Measurements from ENCODE around the gene ERI3. TPM values are rescaled to one million over a fixed set of nuclear protein-coding genes. Genes with fewer than 3 reads are reported as not detected.

The ERI3 gene
- total and polyA plus RNA-seq, 4 donors, result 68.7 to 125 (median 107) TPM

GRCh38 chr1:44275991-44276405, 79.1 kb downstream of the ERI3 start:
- Histone ChIP-seq H3K4me3 (ENCODE audit: low read depth, low read length) (no peak overlapping the region), H3K36me3 (ENCODE audit: control insufficient read depth, insufficient read depth, low read length) (peaks cover 3% of the 10 kb centered on the region), H3K4me1 (ENCODE audit: control insufficient read depth, insufficient read depth, low read length) (peaks cover 15% of the 10 kb centered on the region), H3K27ac (ENCODE audit: low read depth, low read length) (no peak overlapping the region), H3K27me3 (ENCODE audit: control insufficient read depth, insufficient read depth, low read length) (no peaks in the 10 kb centered on the region), H3K9me3 (ENCODE audit: control insufficient read depth, insufficient read depth, low read length) (no peaks in the 10 kb centered on the region)
- DNase-seq (ENCODE audit: low read depth in 4 of 6, low spot score in 6 of 6), result no peak
- WGBS (ENCODE audit: insufficient coverage), result no CpG with 5 or more reads among the region's 3 CpGs

GRCh38 chr1:44275296-44275962, 79.6 kb downstream of the ERI3 start:
- no peak overlapping the region for H3K4me3 ChIP-seq (ENCODE audit: low read depth, low read length)
- no peaks in the 10 kb centered on the region for H3K9me3 ChIP-seq (ENCODE audit: control insufficient read depth, insufficient read depth, low read length)
- DNase-seq (ENCODE audit: low read depth in 4 of 6, low spot score in 6 of 6), result no peak
- no peak overlapping the region for H3K27ac ChIP-seq (ENCODE audit: low read depth, low read length)
- H3K36me3 ChIP-seq (ENCODE audit: control insufficient read depth, insufficient read depth, low read length), result peaks cover 3% of the 10 kb centered on the region
- H3K27me3 ChIP-seq (ENCODE audit: control insufficient read depth, insufficient read depth, low read length), result no peaks in the 10 kb centered on the region
- 89% methylated on average over 4 of the region's 6 CpGs for WGBS (ENCODE audit: insufficient coverage)
- H3K4me1 ChIP-seq (ENCODE audit: control insufficient read depth, insufficient read depth, low read length), result peaks cover 15% of the 10 kb centered on the region

GRCh38 chr1:44273560-44274350, 81.3 kb downstream of the ERI3 start:
- Histone ChIP-seq H3K9me3 (ENCODE audit: control insufficient read depth, insufficient read depth, low read length) (no peaks in the 10 kb centered on the region), H3K4me1 (ENCODE audit: control insufficient read depth, insufficient read depth, low read length) (peaks cover 15% of the 10 kb centered on the region), H3K36me3 (ENCODE audit: control insufficient read depth, insufficient read depth, low read length) (peaks cover 3% of the 10 kb centered on the region), H3K27me3 (ENCODE audit: control insufficient read depth, insufficient read depth, low read length) (no peaks in the 10 kb centered on the region), H3K27ac (ENCODE audit: low read depth, low read length) (no peak overlapping the region), H3K4me3 (ENCODE audit: low read depth, low read length) (no peak overlapping the region)
- peak in 1 of 6 donors; percentile 64 for DNase-seq (ENCODE audit: low read depth in 4 of 6, low spot score in 6 of 6)
- WGBS (ENCODE audit: insufficient coverage), result 100% methylated on average over 5 of the region's 6 CpGs

- Histone ChIP-seq H3K4me3 (ENCODE audit: low read depth, low read length) (no peak overlapping the region), H3K36me3 (ENCODE audit: control insufficient read depth, insufficient read depth, low read length) (peaks cover 3% of the 10 kb centered on the region), H3K27ac (ENCODE audit: low read depth, low read length) (no peak overlapping the region), H3K9me3 (ENCODE audit: control insufficient read depth, insufficient read depth, low read length) (no peaks in the 10 kb centered on the region), H3K4me1 (ENCODE audit: control insufficient read depth, insufficient read depth, low read length) (peaks cover 15% of the 10 kb centered on the region), H3K27me3 (ENCODE audit: control insufficient read depth, insufficient read depth, low read length) (no peaks in the 10 kb centered on the region)
- WGBS (ENCODE audit: insufficient coverage), result 100% methylated on average over 1 of the region's 3 CpGs
- DNase-seq (ENCODE audit: low read depth in 4 of 6, low spot score in 6 of 6), result no peak
Measured at GRCh38 chr1:44272992-44273391, 82.1 kb downstream of the ERI3 start.

GRCh38 chr1:44271646-44272045, 83.4 kb downstream of the ERI3 start:
- H3K27me3 ChIP-seq (ENCODE audit: control insufficient read depth, insufficient read depth, low read length), result no peaks in the 10 kb centered on the region
- DNase-seq (ENCODE audit: low read depth in 4 of 6, low spot score in 6 of 6), result no peak
- H3K27ac ChIP-seq (ENCODE audit: low read depth, low read length), result no peak overlapping the region
- H3K36me3 ChIP-seq (ENCODE audit: control insufficient read depth, insufficient read depth, low read length), result peaks cover 3% of the 10 kb centered on the region
- no peaks in the 10 kb centered on the region for H3K9me3 ChIP-seq (ENCODE audit: control insufficient read depth, insufficient read depth, low read length)
- no peak overlapping the region for H3K4me3 ChIP-seq (ENCODE audit: low read depth, low read length)
- 100% methylated on average over 2 of the region's 3 CpGs for WGBS (ENCODE audit: insufficient coverage)
- H3K4me1 ChIP-seq (ENCODE audit: control insufficient read depth, insufficient read depth, low read length), result peaks cover 26% of the 10 kb centered on the region

- Histone ChIP-seq H3K4me1 (ENCODE audit: control insufficient read depth, insufficient read depth, low read length) (peaks cover 24% of the 10 kb centered on the region), H3K27ac (ENCODE audit: low read depth, low read length) (no peak overlapping the region), H3K9me3 (ENCODE audit: control insufficient read depth, insufficient read depth, low read length) (no peaks in the 10 kb centered on the region), H3K4me3 (ENCODE audit: low read depth, low read length) (no peak overlapping the region), H3K36me3 (ENCODE audit: control insufficient read depth, insufficient read depth, low read length) (peaks cover 3% of the 10 kb centered on the region), H3K27me3 (ENCODE audit: control insufficient read depth, insufficient read depth, low read length) (no peaks in the 10 kb centered on the region)
- WGBS (ENCODE audit: insufficient coverage), result 70% methylated on average over 5 of the region's 6 CpGs
- DNase-seq (ENCODE audit: low read depth in 4 of 6, low spot score in 6 of 6), result no peak
Measured at GRCh38 chr1:44270686-44271628, 84.1 kb downstream of the ERI3 start.

- no peak overlapping the region for H3K27ac ChIP-seq (ENCODE audit: low read depth, low read length)
- DNase-seq (ENCODE audit: low read depth in 4 of 6, low spot score in 6 of 6), result no peak
- H3K4me1 ChIP-seq (ENCODE audit: control insufficient read depth, insufficient read depth, low read length), result peaks cover 14% of the 10 kb centered on the region
- no CpG with 5 or more reads among the region's 1 CpG for WGBS (ENCODE audit: insufficient coverage)
- H3K4me3 ChIP-seq (ENCODE audit: low read depth, low read length), result no peak overlapping the region
- H3K27me3 ChIP-seq (ENCODE audit: control insufficient read depth, insufficient read depth, low read length), result no peaks in the 10 kb centered on the region
- H3K9me3 ChIP-seq (ENCODE audit: control insufficient read depth, insufficient read depth, low read length), result no peaks in the 10 kb centered on the region
- H3K36me3 ChIP-seq (ENCODE audit: control insufficient read depth, insufficient read depth, low read length), result peaks cover 6% of the 10 kb centered on the region
Measured at GRCh38 chr1:44268054-44268453, 87.0 kb downstream of the ERI3 start.

- WGBS (ENCODE audit: insufficient coverage), result 58% methylated on average over 4 of the region's 5 CpGs
- Histone ChIP-seq H3K4me1 (ENCODE audit: control insufficient read depth, insufficient read depth, low read length) (peaks cover 18% of the 10 kb centered on the region), H3K27me3 (ENCODE audit: control insufficient read depth, insufficient read depth, low read length) (no peaks in the 10 kb centered on the region), H3K9me3 (ENCODE audit: control insufficient read depth, insufficient read depth, low read length) (no peaks in the 10 kb centered on the region), H3K27ac (ENCODE audit: low read depth, low read length) (no peak overlapping the region), H3K36me3 (ENCODE audit: control insufficient read depth, insufficient read depth, low read length) (peaks cover 10% of the 10 kb centered on the region), H3K4me3 (ENCODE audit: low read depth, low read length) (no peak overlapping the region)
- DNase-seq (ENCODE audit: low read depth in 4 of 6, low spot score in 6 of 6), result peak in 3 of 6 donors; percentile 31 to 95 (median 39)
Measured at GRCh38 chr1:44267438-44267837, 87.6 kb downstream of the ERI3 start.

Data from spinal cord (tissue), 10 donors.